H9 (cell line): ENCODE results near the gene ACOX3. TPM values are rescaled to one million over a fixed set of nuclear protein-coding genes. Genes with fewer than 3 reads are reported as not detected.
A peak's percentile ranks its signal among the peaks of the same experiment; 100 is the strongest.

Experiments used
- DNase-seq: peaks from one replicate; pipeline ENCODE4 v3.0.0-alpha.2; 2017
- H2AFZ ChIP-seq: one replicate; pipeline ENCODE4 v1.6.1; 2013; ENCODE audit warnings: mild to moderate bottlenecking, low read length, control low read depth, moderate library complexity
- H2AK5ac ChIP-seq: 2 replicates; pipeline ENCODE4 v1.6.1; 2013; ENCODE audit warnings: low read length, control low read depth, mixed read lengths; ENCODE audit not compliant: insufficient read length
- H2BK120ac ChIP-seq: one replicate; pipeline ENCODE4 v1.6.1; 2013; ENCODE audit warnings: low read depth, mild to moderate bottlenecking, low read length, control low read depth, inconsistent platforms; ENCODE audit not compliant: poor library complexity, severe bottlenecking
- H2BK12ac ChIP-seq: 2 replicates; pipeline ENCODE4 v1.6.1; 2013; ENCODE audit warnings: low read length, control low read depth, mixed read lengths, low read depth; ENCODE audit not compliant: insufficient read length
- H2BK15ac ChIP-seq: 2 replicates; pipeline ENCODE4 v1.6.1; 2013; ENCODE audit warnings: low read depth, low read length, control low read depth
- H2BK20ac ChIP-seq: one replicate; pipeline ENCODE4 v1.6.1; 2013; ENCODE audit warnings: low read depth, mild to moderate bottlenecking, low read length, control low read depth, inconsistent platforms; ENCODE audit not compliant: poor library complexity, severe bottlenecking
- H2BK5ac ChIP-seq: 2 replicates; pipeline ENCODE4 v1.6.1; 2013; ENCODE audit warnings: low read length, control low read depth, mixed read lengths; ENCODE audit not compliant: insufficient read length
- H3K14ac ChIP-seq: 2 replicates; pipeline ENCODE4 v1.6.1; 2013; ENCODE audit warnings: low read length, control low read depth; ENCODE audit not compliant: insufficient read depth
- H3K18ac ChIP-seq: 2 replicates; pipeline ENCODE4 v1.6.1; 2013; ENCODE audit warnings: low read depth, mild to moderate bottlenecking, mixed read lengths, low read length, control low read depth; ENCODE audit not compliant: insufficient read length
- H3K23ac ChIP-seq: 2 replicates; pipeline ENCODE4 v1.6.1; 2013; ENCODE audit warnings: low read length, control low read depth, mixed read lengths, low read depth; ENCODE audit not compliant: insufficient read length
- H3K23me2 ChIP-seq: 2 replicates; pipeline ENCODE4 v1.6.1; 2013; ENCODE audit warnings: low read depth, mild to moderate bottlenecking, mixed read lengths, low read length, control low read depth; ENCODE audit not compliant: insufficient read length, poor library complexity, severe bottlenecking
- H3K27ac ChIP-seq: 2 replicates; pipeline ENCODE4 v1.5.1; 2013; ENCODE audit warnings: low read length, control low read depth, mixed read lengths, low read depth; ENCODE audit not compliant: insufficient read length
- H3K27me3 ChIP-seq: 2 replicates; pipeline ENCODE4 v1.6.1; 2013; ENCODE audit warnings: low read length, control low read depth, inconsistent platforms; ENCODE audit not compliant: insufficient read depth
- H3K4ac ChIP-seq: 2 replicates; pipeline ENCODE4 v1.6.1; 2013; ENCODE audit warnings: low read depth, mild to moderate bottlenecking, control low read depth, inconsistent platforms, low read length, moderate library complexity
- H3K4me1 ChIP-seq: 2 replicates; pipeline ENCODE4 v1.6.1; 2013; ENCODE audit warnings: low read length, control low read depth, inconsistent platforms; ENCODE audit not compliant: insufficient read depth
- H3K4me2 ChIP-seq: 2 replicates; pipeline ENCODE4 v1.6.1; 2013; ENCODE audit warnings: low read length, control low read depth, mixed read lengths; ENCODE audit not compliant: insufficient read length, insufficient read depth
- H3K56ac ChIP-seq: 2 replicates; pipeline ENCODE4 v1.6.1; 2013; ENCODE audit warnings: low read depth, mild to moderate bottlenecking, mixed read lengths, low read length, control low read depth; ENCODE audit not compliant: insufficient read length
- H3K79me1 ChIP-seq: 2 replicates; pipeline ENCODE4 v1.6.1; 2013; ENCODE audit warnings: low read depth, mild to moderate bottlenecking, moderate library complexity, low read length, control low read depth, inconsistent platforms; ENCODE audit not compliant: insufficient read depth, poor library complexity, severe bottlenecking
- H3K79me2 ChIP-seq: 2 replicates; pipeline ENCODE4 v1.6.1; 2013; ENCODE audit warnings: low read length, control low read depth, inconsistent platforms; ENCODE audit not compliant: insufficient read depth
- H3K9ac ChIP-seq: 2 replicates; pipeline ENCODE4 v1.6.1; 2013; ENCODE audit warnings: low read length, control low read depth, mixed read lengths; ENCODE audit not compliant: insufficient read length; ENCODE audit errors: extremely low read depth
- H3K9me3 ChIP-seq: one replicate; pipeline ENCODE4 v1.6.1; 2013; ENCODE audit warnings: low read depth, low read length, inconsistent platforms; ENCODE audit not compliant: control insufficient read depth
- H3T11ph ChIP-seq: one replicate; pipeline ENCODE4 v1.6.1; 2013; ENCODE audit warnings: mild to moderate bottlenecking, low read length, control low read depth, inconsistent platforms
- H4K20me1 ChIP-seq: one replicate; pipeline ENCODE4 v1.6.1; 2013; ENCODE audit not compliant: control insufficient read depth, insufficient read length, insufficient read depth
- H4K5ac ChIP-seq: 2 replicates; pipeline ENCODE4 v1.6.1; 2013; ENCODE audit warnings: low read depth, mild to moderate bottlenecking, mixed read lengths, low read length, control low read depth; ENCODE audit not compliant: insufficient read length
- H4K8ac ChIP-seq: replicated peaks from 2 replicates; pipeline ENCODE4 v1.6.1; 2013; ENCODE audit warnings: low read length, control low read depth, mixed read lengths, low read depth; ENCODE audit not compliant: insufficient read length
- H4K91ac ChIP-seq: 2 replicates; pipeline ENCODE4 v1.6.1; 2013; ENCODE audit warnings: low read depth, mild to moderate bottlenecking, moderate library complexity, mixed read lengths, low read length, control low read depth; ENCODE audit not compliant: insufficient read length
- H3K27ac Mint-ChIP-seq, 3 experiments: 2 replicates in 2 of 3; 3 replicates in 1 of 3; pipeline ENCODE4 v1.8.0; 2020 to 2021; ENCODE audit warnings: mixed read lengths in 3 of 3, mild to moderate bottlenecking in 1 of 3, moderate library complexity in 1 of 3
- H3K27me3 Mint-ChIP-seq: 2 replicates; pipeline ENCODE4 v1.8.0; 2021; ENCODE audit warnings: low read depth, mild to moderate bottlenecking, moderate library complexity, mixed read lengths
- H3K36me3 Mint-ChIP-seq, 3 experiments: 2 replicates in 2 of 3; 3 replicates in 1 of 3; pipeline ENCODE4 v1.8.0; 2020 to 2021; ENCODE audit warnings: low read depth in 3 of 3, mixed read lengths in 3 of 3; ENCODE audit not compliant: insufficient read depth in 1 of 3
- H3K4me1 Mint-ChIP-seq, 2 experiments: 2 replicates each; pipeline ENCODE4 v1.8.0; 2020; ENCODE audit warnings: mixed read lengths in 2 of 2
- H3K4me3 Mint-ChIP-seq, 2 experiments: 2 replicates in 1 of 2; 3 replicates in 1 of 2; pipeline ENCODE4 v1.8.0; 2020 to 2021; ENCODE audit warnings: mild to moderate bottlenecking in 2 of 2, mixed read lengths in 2 of 2, moderate library complexity in 1 of 2
- H3K9me3 Mint-ChIP-seq, 2 experiments: 2 replicates in 1 of 2; 3 replicates in 1 of 2; pipeline ENCODE4 v1.8.0; 2020; ENCODE audit warnings: mild to moderate bottlenecking in 2 of 2, mixed read lengths in 2 of 2, moderate library complexity in 1 of 2
- WGBS: extraction: QIAGEN DNeasy Blood & Tissue Kit; methylation state at CpG from one replicate; pipeline ENCODE4 v1.1.7; 2013; ENCODE audit warnings: missing lambda C conversion rate, low lambda C conversion rate, mixed read lengths; ENCODE audit not compliant: insufficient read length; ENCODE audit errors: extremely low coverage; 5-methylcytosine and 5-hydroxymethylcytosine counted together
- total RNA-seq: library from RNA; stranded (reverse); gene quantifications from 2 replicates; pipeline ENCODE4 v1.2.1, GENCODE V29; 2021
- TF ChIP-seq, protein P1 (sequence below): fragments of 200-600 bp; sonication (generic); conservative IDR thresholded peaks from 3 replicates; pipeline ENCODE4 v1.8.0; 2021; ENCODE audit warnings: antibody characterized with exemption, mild to moderate bottlenecking

ACOX3 gene
- total RNA-seq, 1 experiment from 2014 or later, result 13.8 TPM

DNA sequence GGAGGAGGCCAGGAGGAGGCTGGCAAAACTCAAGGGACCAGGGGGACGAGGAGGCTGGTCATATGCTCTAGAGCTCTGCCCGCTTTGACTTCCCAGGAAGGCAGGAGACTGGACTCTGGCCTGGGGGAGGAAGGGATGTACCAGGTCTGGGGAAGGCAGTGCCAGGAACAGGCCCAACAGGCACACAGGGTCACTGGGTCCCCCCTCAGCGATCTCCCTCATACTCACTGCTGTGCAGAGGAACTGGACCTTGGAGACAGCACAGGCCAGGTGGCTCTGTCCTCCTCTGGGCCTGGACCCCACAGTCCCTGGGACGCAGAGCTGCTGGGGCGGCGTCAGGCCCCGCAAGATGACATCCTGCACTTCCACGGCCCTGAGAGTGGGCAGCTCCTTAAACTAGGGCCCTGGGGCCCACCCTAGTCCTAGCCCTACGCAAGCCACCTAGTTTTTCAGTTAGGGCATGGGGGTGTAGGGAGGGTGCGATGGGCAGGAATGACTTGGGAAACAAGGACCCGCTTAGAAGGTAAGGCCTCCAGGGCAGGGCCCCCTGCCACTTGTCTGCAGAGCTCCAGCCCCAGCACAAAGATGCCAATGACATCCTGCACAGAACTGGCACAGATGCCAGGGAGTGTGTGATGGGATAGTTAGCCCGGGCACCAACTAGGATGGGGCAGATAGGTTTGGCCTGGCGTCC, 111.5 kb downstream of the ACOX3 start:
- H3K27ac ChIP-seq, result no peak overlapping the region
- TF ChIP-seq, protein P1, sequence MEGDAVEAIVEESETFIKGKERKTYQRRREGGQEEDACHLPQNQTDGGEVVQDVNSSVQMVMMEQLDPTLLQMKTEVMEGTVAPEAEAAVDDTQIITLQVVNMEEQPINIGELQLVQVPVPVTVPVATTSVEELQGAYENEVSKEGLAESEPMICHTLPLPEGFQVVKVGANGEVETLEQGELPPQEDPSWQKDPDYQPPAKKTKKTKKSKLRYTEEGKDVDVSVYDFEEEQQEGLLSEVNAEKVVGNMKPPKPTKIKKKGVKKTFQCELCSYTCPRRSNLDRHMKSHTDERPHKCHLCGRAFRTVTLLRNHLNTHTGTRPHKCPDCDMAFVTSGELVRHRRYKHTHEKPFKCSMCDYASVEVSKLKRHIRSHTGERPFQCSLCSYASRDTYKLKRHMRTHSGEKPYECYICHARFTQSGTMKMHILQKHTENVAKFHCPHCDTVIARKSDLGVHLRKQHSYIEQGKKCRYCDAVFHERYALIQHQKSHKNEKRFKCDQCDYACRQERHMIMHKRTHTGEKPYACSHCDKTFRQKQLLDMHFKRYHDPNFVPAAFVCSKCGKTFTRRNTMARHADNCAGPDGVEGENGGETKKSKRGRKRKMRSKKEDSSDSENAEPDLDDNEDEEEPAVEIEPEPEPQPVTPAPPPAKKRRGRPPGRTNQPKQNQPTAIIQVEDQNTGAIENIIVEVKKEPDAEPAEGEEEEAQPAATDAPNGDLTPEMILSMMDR, result no peak
- no peak overlapping the region for H2AFZ ChIP-seq
- H3K18ac ChIP-seq, result no peak overlapping the region
- no peaks in the 10 kb centered on the region for H3K23me2 ChIP-seq
- no peak overlapping the region for H3K4me3 Mint-ChIP-seq
- no peaks in the 10 kb centered on the region for H4K20me1 ChIP-seq
- no peak overlapping the region for H4K5ac ChIP-seq
- H3K4me1 Mint-ChIP-seq, result peaks cover 0 to 5% of the 10 kb centered on the region in 2 experiments; a peak in 2 of 4 replicates
- no peaks in the 10 kb centered on the region for H3K4me1 ChIP-seq
- no peak overlapping the region for H2AK5ac ChIP-seq
- H2BK120ac ChIP-seq, result no peak overlapping the region
- H2BK20ac ChIP-seq, result no peak overlapping the region
- no CpG with 5 or more reads among the region's 13 CpGs for WGBS
- H3K4ac ChIP-seq, result no peak overlapping the region
- H3K27ac Mint-ChIP-seq, result no peak overlapping the region
- no peak overlapping the region for H3K4me2 ChIP-seq
- DNase-seq, result no peak
- no peak overlapping the region for H2BK12ac ChIP-seq
- H3K36me3 Mint-ChIP-seq, result no peaks in the 10 kb centered on the region; a peak in 1 of 7 replicates
- no peaks in the 10 kb centered on the region for H3K79me2 ChIP-seq
- no peaks in the 10 kb centered on the region for H3K79me1 ChIP-seq
- H2BK15ac ChIP-seq, result no peak overlapping the region
- peak overlapping the region; percentile 32; the same call in 1 of the 2 replicates for H3K14ac ChIP-seq
- no peak overlapping the region for H3K9ac ChIP-seq
- H3K56ac ChIP-seq, result no peak overlapping the region
- no peak overlapping the region for H4K8ac ChIP-seq
- H3K9me3 Mint-ChIP-seq, result peaks cover 0 to 10% of the 10 kb centered on the region in 2 experiments; a peak in 3 of 5 replicates
- H3K9me3 ChIP-seq, result no peaks in the 10 kb centered on the region
- no peaks in the 10 kb centered on the region for H3K27me3 ChIP-seq
- peaks cover 12% of the 10 kb centered on the region for H3K27me3 Mint-ChIP-seq
- H3T11ph ChIP-seq, result no peak overlapping the region
- H3K23ac ChIP-seq, result no peak overlapping the region
- no peak overlapping the region for H2BK5ac ChIP-seq
- no peak overlapping the region for H4K91ac ChIP-seq
